Measurements from ENCODE around the gene GLE1. TPM values are rescaled to one million over a fixed set of nuclear protein-coding genes. Genes with fewer than 3 reads are reported as not detected.

Gene GLE1
- total RNA-seq (10 to 100 TPM; 12.7 to 33.5 (median 23.9) TPM), polyA plus RNA-seq (10 to 100 TPM; 10.3 to 14.7 (median 10.8) TPM)
- long read RNA-seq, donor 1 = 0 reads
- long read RNA-seq, donor 2, partial matches to known transcripts = 0 of 1 reads
- long read RNA-seq, donor 2, other reads (novel, unspliced or antisense) = 0 of 1 reads
- long read RNA-seq, donor 3, partial matches to known transcripts = 0 of 2 reads
- long read RNA-seq, donor 3, other reads (novel, unspliced or antisense) = 0 of 2 reads
- long read RNA-seq, donor 4, partial matches to known transcripts = 0 of 1 reads
- long read RNA-seq, donor 4, other reads (novel, unspliced or antisense) = 0 of 1 reads
- long read RNA-seq, donor 5 = 0 reads
- long read RNA-seq, donor 6, partial matches to known transcripts = 0 of 2 reads
- long read RNA-seq, donor 6, other reads (novel, unspliced or antisense) = 0 of 2 reads
- long read RNA-seq, donor 7, partial matches to known transcripts = 0 of 1 reads
- long read RNA-seq, donor 7, other reads (novel, unspliced or antisense) = 0 of 1 reads
- long read RNA-seq, donor 8, partial matches to known transcripts = 0 of 2 reads
- long read RNA-seq, donor 8, other reads (novel, unspliced or antisense) = 0 of 2 reads
- long read RNA-seq, donor 9, partial matches to known transcripts = 0 of 2 reads
- long read RNA-seq, donor 9, other reads (novel, unspliced or antisense) = 0 of 2 reads
- long read RNA-seq, donor 10, partial matches to known transcripts = 0 of 1 reads
- long read RNA-seq, donor 10, other reads (novel, unspliced or antisense) = 0 of 1 reads

GRCh38 chr9:128504485-128505413 is at the start of gene GLE1:
Gene GLE1, plus strand, starts transcription at chr9:128504719. Its CDS starts 87 bp downstream, at chr9:128504806.
- Histone ChIP-seq H3K9me3 (no peaks in the 10 kb centered on the region), H3K4me3 (peak within 1 kb of the TSS; percentile 71 to 76 (median 74)), H3K27me3 (no peaks in the 10 kb centered on the region), H3K36me3 (peaks cover 7 to 34% (median 31%) of the 10 kb centered on the region in 4 donors), H3K27ac (peak within 1 kb of the TSS; percentile 82 to 93 (median 88)), H3K4me1 (peaks cover 16 to 28% (median 21%) of the 10 kb centered on the region in 4 donors)
- peak; percentile 97 to 99 for DNase-seq
- WGBS, 5 donors = 0 to 1% (median 0%) methylated on average over 25 to 64 of the region's 64 CpGs
- intact Hi-C loops (cut with DNase I; ENCODE audit: low total_unique reads) = no loop called here
- no peak for TF ChIP-seq EP300 (IDR thresholded peaks at IDR 0.05)
- peak in 1 of 7 experiments; percentile 10 for TF ChIP-seq CTCF (IDR thresholded peaks at IDR 0.05)
- peak; percentile 71 to 94 (median 84) for TF ChIP-seq POLR2AphosphoS5 (IDR thresholded peaks at IDR 0.05)
- peak in 1 of 4 donors; percentile 50 for TF ChIP-seq POLR2A (IDR thresholded peaks at IDR 0.05)

- no peaks in the 10 kb centered on the region for H3K9me3 ChIP-seq
- intact Hi-C loops (cut with DNase I; ENCODE audit: low total_unique reads) = no loop called here
- peaks cover 0 to 15% (median 0%) of the 10 kb centered on the region in 3 donors for H3K27me3 ChIP-seq
- DNase-seq = no peak
- peak overlapping the region in 1 of 5 donors; percentile 92 for H3K27ac ChIP-seq
- H3K4me1 ChIP-seq = peaks cover 5 to 23% (median 13%) of the 10 kb centered on the region in 4 donors
- 73 to 90% (median 80%) methylated on average over 14 of the region's 14 CpGs for WGBS, 5 donors
- TF ChIP-seq CTCF (IDR thresholded peaks at IDR 0.05) = no peak
- TF ChIP-seq POLR2A (IDR thresholded peaks at IDR 0.05) = no peak
- no peak for TF ChIP-seq EP300 (IDR thresholded peaks at IDR 0.05)
- no peak overlapping the region for H3K4me3 ChIP-seq
- H3K36me3 ChIP-seq = peaks cover 0 to 13% (median 10%) of the 10 kb centered on the region in 4 donors
Observed at GRCh38 chr9:128454991-128455390, 49.5 kb upstream of the GLE1 start.

GRCh38 chr9:128455849-128456612 is 48.5 kb upstream of the GLE1 start, which contains the start of gene ODF2:
Gene ODF2, plus strand, starts transcription at chr9:128456006. Its CDS starts 86 bp downstream, at chr9:128456092.
- Histone ChIP-seq H3K27ac (peak within 1 kb of the TSS; percentile 88 to 93 (median 92)), H3K4me1 (peaks cover 5 to 23% (median 13%) of the 10 kb centered on the region in 4 donors), H3K9me3 (no peaks in the 10 kb centered on the region), H3K27me3 (peaks cover 0 to 10% (median 0%) of the 10 kb centered on the region in 3 donors), H3K4me3 (peak within 1 kb of the TSS; percentile 94 to 98 (median 98)), H3K36me3 (peaks cover 6 to 23% (median 21%) of the 10 kb centered on the region in 4 donors)
- peak; percentile 98 to 99 for DNase-seq
- WGBS, 5 donors = 0 to 2% (median 0%) methylated on average over 15 to 82 of the region's 82 CpGs
- intact Hi-C loops (cut with DNase I; ENCODE audit: low total_unique reads) = no loop called here
- TF ChIP-seq POLR2A (IDR thresholded peaks at IDR 0.05) (no peak), POLR2AphosphoS5 (IDR thresholded peaks at IDR 0.05) (peak; percentile 19 to 77 (median 63))

GRCh38 chr9:128456613-128457061 is 47.9 kb upstream of the GLE1 start:
- DNase-seq = peak; percentile 61 to 86
- H3K27ac ChIP-seq = peak overlapping the region; percentile 88 to 93 (median 92)
- H3K4me3 ChIP-seq = peak overlapping the region; percentile 94 to 98 (median 98)
- no peak for TF ChIP-seq POLR2AphosphoS5 (IDR thresholded peaks at IDR 0.05)
- TF ChIP-seq EP300 (IDR thresholded peaks at IDR 0.05) = no peak
- TF ChIP-seq CTCF (IDR thresholded peaks at IDR 0.05) = no peak
- TF ChIP-seq POLR2A (IDR thresholded peaks at IDR 0.05) = no peak
- 0 to 2% (median 1%) methylated on average over 13 to 48 of the region's 48 CpGs for WGBS, 5 donors
- peaks cover 0 to 4% (median 0%) of the 10 kb centered on the region in 3 donors for H3K27me3 ChIP-seq
- H3K36me3 ChIP-seq = peaks cover 12 to 29% (median 27%) of the 10 kb centered on the region in 4 donors
- intact Hi-C loops (cut with DNase I; ENCODE audit: low total_unique reads) = no loop called here
- peaks cover 5 to 23% (median 13%) of the 10 kb centered on the region in 4 donors for H3K4me1 ChIP-seq
- H3K9me3 ChIP-seq = no peaks in the 10 kb centered on the region

Measured in stomach (tissue), 19 donors.